NCI-H1436 treated with DMSO at 0.1 percent for 48 hours (cell line): ENCODE measurements around the gene ZBTB20.

Experiments used
- DNase-seq: peaks from one replicate; lab custom pipeline; 2025; lab: John Stamatoyannopoulos, UW

Gene ZBTB20

GRCh38 chr3:114469070-114469469 is 678.0 kb downstream of the ZBTB20 start:
- DNase-seq, result no peak

GRCh38 chr3:114466816-114467215 is 680.3 kb downstream of the ZBTB20 start:
- DNase-seq, result no peak

- DNase-seq, result no peak
These were observed 680.8 kb downstream of the ZBTB20 start for GRCh38 chr3:114466251-114466650.

- no peak for DNase-seq
These were observed 682.5 kb downstream of the ZBTB20 start for GRCh38 chr3:114464548-114464947.

GRCh38 chr3:114462750-114463149 is 684.3 kb downstream of the ZBTB20 start:
- no peak for DNase-seq

- DNase-seq, result no peak
These were observed 686.6 kb downstream of the ZBTB20 start for GRCh38 chr3:114460459-114460858.

GRCh38 chr3:114456742-114457141 is 690.3 kb downstream of the ZBTB20 start:
- DNase-seq, result no peak

GRCh38 chr3:114455432-114455831 is 691.7 kb downstream of the ZBTB20 start:
- no peak for DNase-seq

- peak; percentile 66 for DNase-seq
These were observed 692.4 kb downstream of the ZBTB20 start for GRCh38 chr3:114454551-114455251.

GRCh38 chr3:114453361-114453780 is 693.7 kb downstream of the ZBTB20 start:
- no peak for DNase-seq

- no peak for DNase-seq
These were observed 694.2 kb downstream of the ZBTB20 start for GRCh38 chr3:114452937-114453336.

GRCh38 chr3:114452256-114452655 is 694.8 kb downstream of the ZBTB20 start:
- no peak for DNase-seq

- DNase-seq, result no peak
These were observed 695.5 kb downstream of the ZBTB20 start for GRCh38 chr3:114451561-114452018.

- DNase-seq, result no peak
These were observed 696.0 kb downstream of the ZBTB20 start for GRCh38 chr3:114451051-114451451.

- DNase-seq, result no peak
These were observed 697.0 kb downstream of the ZBTB20 start for GRCh38 chr3:114450008-114450596.

GRCh38 chr3:114449271-114450007 is 697.6 kb downstream of the ZBTB20 start:
- DNase-seq, result no peak

GRCh38 chr3:114447950-114448479 is 699.1 kb downstream of the ZBTB20 start:
- DNase-seq, result no peak

GRCh38 chr3:114447545-114447944 is 699.5 kb downstream of the ZBTB20 start:
- no peak for DNase-seq

- no peak for DNase-seq
These were observed 700.5 kb downstream of the ZBTB20 start for GRCh38 chr3:114446600-114446999.

GRCh38 chr3:114445233-114445632 is 701.9 kb downstream of the ZBTB20 start:
- no peak for DNase-seq

- no peak for DNase-seq
These were observed 702.9 kb downstream of the ZBTB20 start for GRCh38 chr3:114444216-114444615.

GRCh38 chr3:114442246-114442645 is 704.8 kb downstream of the ZBTB20 start:
- DNase-seq, result no peak

GRCh38 chr3:114441386-114441785 is 705.7 kb downstream of the ZBTB20 start:
- no peak for DNase-seq
